K562 (cell line): Measurements from ENCODE around the gene TRIM38. TPM values are rescaled to one million over a fixed set of nuclear protein-coding genes. Genes with fewer than 3 reads are reported as not detected.

Source experiments
- CC2D1A ChIP-seq: fragments of 450-650 bp; IDR thresholded peaks from 2 replicates; pipeline ENCODE4 v1.6.1; 2017; ENCODE audit warnings: mild to moderate bottlenecking
- CTBP1 ChIP-seq: fragments of 450-650 bp; IDR thresholded peaks from 2 replicates; pipeline ENCODE4 v1.6.1; 2016; ENCODE audit warnings: borderline replicate concordance
- CUX1 ChIP-seq: fragments of 200-800 bp; sonication (Bioruptor generic); IDR thresholded peaks from 2 replicates; pipeline ENCODE4 v1.6.1; 2016; ENCODE audit warnings: missing genetic modification characterization, missing compliant biosample characterization
- DMBX1 ChIP-seq: fragments of 250-450 bp; sonication (Bioruptor Pico); IDR thresholded peaks from 2 replicates; pipeline ENCODE4 v1.8.0; 2022; ENCODE audit warnings: inconsistent platforms, mild to moderate bottlenecking, moderate library complexity, borderline replicate concordance
- FOXK2 ChIP-seq, 2 experiments: fragments of 450-650 bp; IDR thresholded peaks in 1 of 2; conservative IDR thresholded peaks in 1 of 2; 2 replicates each; pipeline ENCODE4 v1.6.1; 2016; ENCODE audit warnings: low read depth in 2 of 2, mild to moderate bottlenecking in 1 of 2
- FOXM1 ChIP-seq, 2 experiments: fragments of 450-650 bp in 1 of 2; sonication (generic) in 1 of 2; formaldehyde crosslinking in 1 of 2; IDR thresholded peaks; 2 replicates each; pipeline versions ENCODE4 v1.6.1 to v1.9.0; 2017 to 2022; ENCODE audit warnings: low read depth in 2 of 2, mild to moderate bottlenecking in 2 of 2, missing genetic modification reagents in 1 of 2, moderate library complexity in 1 of 2
- GATAD2B ChIP-seq: fragments of 450-650 bp; IDR thresholded peaks from 2 replicates; pipeline ENCODE4 v1.6.1; 2017; ENCODE audit warnings: mild to moderate bottlenecking, borderline replicate concordance
- ILK ChIP-seq: fragments of 450-650 bp; IDR thresholded peaks from 2 replicates; pipeline ENCODE4 v1.6.1; 2016; ENCODE audit warnings: missing genetic modification characterization, low read depth, mild to moderate bottlenecking, missing compliant biosample characterization, moderate library complexity, borderline replicate concordance
- MEIS2 ChIP-seq: fragments of 450-650 bp; IDR thresholded peaks from 2 replicates; pipeline ENCODE4 v1.6.1; 2014; ENCODE audit warnings: mild to moderate bottlenecking; ENCODE audit not compliant: partially characterized antibody
- MYC ChIP-seq, 2 experiments: fragments of 250-450 bp in 1 of 2; sonication (Bioruptor Pico) in 1 of 2; IDR thresholded peaks; 2 replicates each; pipeline versions ENCODE4 v1.5.1 to v1.6.1; 2012 to 2021; ENCODE audit warnings: low read depth in 2 of 2, borderline replicate concordance in 1 of 2, improper control_type of control experiment in 1 of 2, low read length in 1 of 2, mild to moderate bottlenecking in 1 of 2, moderate library complexity in 1 of 2
- NFRKB ChIP-seq: fragments of 450-650 bp; IDR thresholded peaks from 2 replicates; pipeline ENCODE4 v1.6.1; 2016; ENCODE audit warnings: low read depth
- NR2C1 ChIP-seq, 2 experiments: fragments of 450-650 bp; IDR thresholded peaks; 2 replicates each; pipeline ENCODE4 v1.6.1; 2017; ENCODE audit warnings: mild to moderate bottlenecking in 2 of 2, antibody characterized with exemption in 1 of 2, inconsistent platforms in 1 of 2, missing compliant biosample characterization in 1 of 2, missing genetic modification characterization in 1 of 2
- PCBP1 ChIP-seq: fragments of 200-400 bp; formaldehyde crosslinking; IDR thresholded peaks from 2 replicates; pipeline ENCODE4 v1.6.1; 2018; ENCODE audit warnings: mild to moderate bottlenecking, low read depth, low read length; ENCODE audit not compliant: poor library complexity, severe bottlenecking
- RAD21 ChIP-seq, 2 experiments: fragments of 250-450 bp in 1 of 2; fragments of 450-650 bp in 1 of 2; sonication (Bioruptor Pico) in 1 of 2; formaldehyde crosslinking in 1 of 2; IDR thresholded peaks in 1 of 2; conservative IDR thresholded peaks in 1 of 2; 2 replicates each; pipeline versions ENCODE4 v1.4.0 to v1.8.0; 2020 to 2022; ENCODE audit warnings: mild to moderate bottlenecking in 2 of 2, moderate library complexity in 1 of 2
- RBM22 ChIP-seq: fragments of 200-400 bp; formaldehyde crosslinking; IDR thresholded peaks from 2 replicates; pipeline ENCODE4 v1.6.1; 2018; ENCODE audit warnings: low read length, low read depth; ENCODE audit not compliant: poor library complexity, severe bottlenecking
- TAF1 ChIP-seq: IDR thresholded peaks from 2 replicates; pipeline ENCODE4 v1.6.1; 2011; ENCODE audit warnings: mild to moderate bottlenecking, low read length, moderate library complexity; ENCODE audit not compliant: insufficient read depth, control insufficient read depth, severe bottlenecking; ENCODE audit errors: extremely low read depth
- ZBTB1 ChIP-seq: sonication (generic); formaldehyde crosslinking; IDR thresholded peaks from 2 replicates; pipeline ENCODE4 v1.8.1; 2023; ENCODE audit warnings: missing genetic modification reagents, low read depth, mild to moderate bottlenecking, borderline replicate concordance
- ZNF449 ChIP-seq: fragments of 250-450 bp; sonication (Bioruptor Pico); IDR thresholded peaks from 2 replicates; pipeline ENCODE4 v1.8.0; 2022; ENCODE audit warnings: moderate library complexity, mild to moderate bottlenecking, inconsistent platforms
- polyA plus RNA-seq, 8 experiments: library from polyadenylated mRNA; depleted of rRNA in 4 of 8; stranded (reverse) in 5 of 8; unstranded in 3 of 8; fragments of >200 nt; fragmentation: Nextera tagmentation in 2 of 8; fragmentation: Illumina TruSeq in 1 of 8; extraction: Ambion mirVana in 2 of 8; extraction: Trizol in 1 of 8; gene quantifications; 2 replicates each; pipeline versions ENCODE4 v1.2.1 to v1.2.3, GENCODE V29; 2011 to 2014; ENCODE audit warnings: inconsistent platforms in 1 of 8, missing spikeins in 1 of 8
- total RNA-seq, 7 experiments: library from RNA; depleted of rRNA in 6 of 7; stranded (reverse); fragments of >200 nt in 6 of 7; fragmentation: Illumina TruSeq in 2 of 7; extraction: Trizol in 2 of 7; gene quantifications; 2 replicates each; pipeline versions ENCODE4 v1.2.1 to v1.2.3, GENCODE V29; 2011 to 2021; ENCODE audit warnings: low replicate concordance in 1 of 7

The TRIM38 gene
- total and polyA plus RNA-seq, 9 of the 15 experiments (the other 6 are each of a cell fraction or from before 2014, with no cell fraction given): 1.7 to 6.7 (median 6.3) TPM

GRCh38 chr6:26021350-26022131 is 58.9 kb downstream of the TRIM38 start (continued):
- TF ChIP-seq MYC (IDR thresholded peaks at IDR 0.05; ENCODE audit: low read depth, low read length) (peak; percentile 58; the same call in 1 of the 2 replicates), MYC (CRISPR knock-in tag; IDR thresholded peaks at IDR 0.05; ENCODE audit: borderline replicate concordance, low read depth) (no peak), NFRKB (peak; percentile 85; the same call in 1 of the 2 replicates), CUX1 (CRISPR knock-in tag) (no peak), CTBP1 (peak; percentile 75; the same call in 1 of the 2 replicates), ZBTB1 (CRISPR knock-in tag) (peak; percentile 94), PCBP1 (peak; percentile 52), ILK (no peak), RAD21 (CRISPR knock-in tag; conservative IDR thresholded peaks at IDR 0.05 in 1 of 2, IDR thresholded peaks at IDR 0.05 in 1 of 2) (peak in 1 of 2 experiments; percentile 4; a peak in 1 of 4 replicates), NR2C1 (IDR thresholded peaks at IDR 0.05) (no peak), NR2C1 (tag; IDR thresholded peaks at IDR 0.05) (no peak), TAF1 (peak; percentile 75), DMBX1 (CRISPR knock-in tag) (no peak), MEIS2 (no peak), RBM22 (peak; percentile 95), FOXK2 (conservative IDR thresholded peaks at IDR 0.05 in 1 of 2, IDR thresholded peaks at IDR 0.05 in 1 of 2; ENCODE audit: low read depth in 2 of 2) (no peak), GATAD2B (no peak; the same call in 1 of the 2 replicates), CC2D1A (0 out of 2 replicates have a peak, but pooled peaks have one; percentile 30), FOXM1 (IDR thresholded peaks at IDR 0.05; ENCODE audit: low read depth) (peak; percentile 44; the same call in 1 of the 2 replicates), FOXM1 (CRISPR knock-in tag; IDR thresholded peaks at IDR 0.05; ENCODE audit: low read depth) (0 out of 2 replicates have a peak, but pooled peaks have one; percentile 56), ZNF449 (no peak)
